GM19328 (cell line): ENCODE results near the gene TAPBP.

Experiments used
- ATAC-seq: cut with Tn5 transposase; IDR thresholded peaks from one replicate; pipeline ENCODE4 v1.9.1; 2021; ENCODE audit warnings: mild to moderate bottlenecking, moderate library complexity; ENCODE audit not compliant: unreplicated experiment

Gene TAPBP

GRCh38 chr6:33249732-33250630 is 63.9 kb downstream of the TAPBP start:
- no peak for ATAC-seq
